HG03280 (cell line): ENCODE data around the gene ARID1B.

ENCODE experiments used
- ATAC-seq: cut with Tn5 transposase; IDR thresholded peaks from one replicate; pipeline ENCODE4 v1.9.1; 2021; ENCODE audit warnings: mild to moderate bottlenecking, moderate library complexity; ENCODE audit not compliant: unreplicated experiment

The ARID1B gene

DNA sequence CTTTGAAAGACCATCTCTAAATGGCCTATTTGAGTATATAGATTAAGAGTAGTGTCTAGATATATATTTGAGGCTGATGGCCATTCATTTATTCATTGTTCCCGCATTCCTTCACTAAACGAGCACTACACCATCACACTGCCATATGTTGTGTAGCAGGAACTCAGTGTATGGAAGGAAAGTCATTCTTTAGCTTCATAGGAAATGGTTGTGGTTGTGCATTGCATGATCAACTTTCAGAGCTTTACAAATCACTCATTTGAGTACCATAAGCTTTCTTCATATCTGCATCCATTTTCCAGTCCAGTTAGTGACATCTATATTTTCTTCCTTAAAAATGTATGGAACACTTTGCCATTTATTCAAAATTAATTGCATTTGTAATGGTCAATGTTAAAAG is 97.9 kb downstream of the ARID1B start:
- no peak for ATAC-seq

- no peak for ATAC-seq
Measured at GRCh38 chr6:156876302-156876701, 99.1 kb downstream of the ARID1B start.

DNA sequence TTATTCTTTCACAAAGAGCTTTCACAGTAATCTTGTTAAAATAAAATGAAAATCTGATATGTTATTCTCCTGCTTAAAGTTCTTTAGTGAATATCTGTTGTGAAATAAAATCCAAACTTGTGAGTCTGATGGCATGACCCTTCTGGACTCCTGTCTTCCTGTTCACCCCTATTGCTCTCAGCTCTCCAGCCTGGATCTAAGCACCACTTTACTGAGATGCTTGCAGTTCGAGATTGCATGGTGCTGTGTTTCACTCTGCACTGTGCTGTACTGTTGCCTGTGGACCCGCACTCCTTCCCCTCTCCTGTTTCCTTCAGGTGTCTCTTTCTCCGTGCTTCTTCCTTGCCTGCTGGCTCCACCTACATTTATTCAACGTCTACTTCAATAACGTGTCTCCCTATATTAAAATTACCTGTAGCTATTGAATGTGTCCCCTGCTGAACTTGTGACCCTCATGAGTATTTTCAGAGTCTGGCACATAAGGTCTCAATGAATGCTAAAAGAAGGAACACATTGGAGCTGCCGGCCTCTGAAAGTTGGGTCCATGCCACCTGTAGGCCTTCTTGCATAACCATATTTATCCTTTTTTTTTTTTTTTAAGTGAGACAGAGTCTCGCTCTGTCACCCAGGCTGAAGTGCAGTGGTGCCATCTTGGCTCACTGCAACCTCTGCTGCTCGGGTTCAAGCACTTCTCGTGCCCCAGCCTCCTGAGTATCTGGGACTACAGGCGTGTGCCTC is 100.1 kb downstream of the ARID1B start:
- no peak for ATAC-seq

DNA sequence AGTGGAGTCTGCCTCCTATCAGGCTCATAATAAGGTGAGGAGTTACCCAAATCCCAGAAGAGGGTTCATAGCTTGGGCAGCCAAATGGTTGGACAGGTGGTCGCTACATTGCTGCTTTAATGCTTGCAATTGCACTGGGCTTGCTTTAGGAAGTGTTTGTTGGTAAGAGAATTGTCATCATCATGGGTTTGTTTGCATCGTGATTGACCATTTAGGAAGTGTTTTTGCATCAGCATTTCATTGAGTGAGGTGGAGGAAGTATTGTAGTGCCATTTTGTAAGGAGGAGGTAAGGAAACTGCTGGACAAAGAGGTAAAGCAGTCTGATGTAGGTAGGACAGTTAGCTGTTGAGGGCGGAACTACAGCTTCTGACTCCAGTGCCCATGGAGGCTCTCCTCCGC is 101.5 kb downstream of the ARID1B start:
- ATAC-seq, result no peak

- ATAC-seq, result no peak
Measured at GRCh38 chr6:156879186-156879585, 102.0 kb downstream of the ARID1B start.

DNA sequence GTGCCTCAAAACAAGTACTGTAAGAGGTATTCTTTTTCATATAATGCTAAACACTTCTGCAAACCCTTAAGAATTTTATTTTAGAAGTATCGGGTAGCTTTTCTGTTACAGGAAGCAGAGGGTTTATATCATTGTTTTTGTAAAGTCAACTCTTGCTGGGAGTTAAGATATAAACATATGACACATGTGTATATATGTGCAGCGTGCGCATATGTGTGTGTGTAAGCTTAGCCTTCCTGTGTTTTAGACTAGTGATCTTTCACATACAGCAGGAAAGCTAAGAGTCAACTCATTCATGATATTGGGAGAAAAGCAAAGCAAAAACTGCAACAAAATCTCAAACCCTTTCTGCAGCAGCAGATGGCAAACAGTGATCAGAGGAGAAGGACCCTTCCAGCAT is 102.4 kb downstream of the ARID1B start:
- ATAC-seq, result no peak

- ATAC-seq, result no peak
Measured at GRCh38 chr6:156880913-156881312, 103.7 kb downstream of the ARID1B start.

GRCh38 chr6:156881687-156882629 is 104.8 kb downstream of the ARID1B start:
- no peak for ATAC-seq

DNA sequence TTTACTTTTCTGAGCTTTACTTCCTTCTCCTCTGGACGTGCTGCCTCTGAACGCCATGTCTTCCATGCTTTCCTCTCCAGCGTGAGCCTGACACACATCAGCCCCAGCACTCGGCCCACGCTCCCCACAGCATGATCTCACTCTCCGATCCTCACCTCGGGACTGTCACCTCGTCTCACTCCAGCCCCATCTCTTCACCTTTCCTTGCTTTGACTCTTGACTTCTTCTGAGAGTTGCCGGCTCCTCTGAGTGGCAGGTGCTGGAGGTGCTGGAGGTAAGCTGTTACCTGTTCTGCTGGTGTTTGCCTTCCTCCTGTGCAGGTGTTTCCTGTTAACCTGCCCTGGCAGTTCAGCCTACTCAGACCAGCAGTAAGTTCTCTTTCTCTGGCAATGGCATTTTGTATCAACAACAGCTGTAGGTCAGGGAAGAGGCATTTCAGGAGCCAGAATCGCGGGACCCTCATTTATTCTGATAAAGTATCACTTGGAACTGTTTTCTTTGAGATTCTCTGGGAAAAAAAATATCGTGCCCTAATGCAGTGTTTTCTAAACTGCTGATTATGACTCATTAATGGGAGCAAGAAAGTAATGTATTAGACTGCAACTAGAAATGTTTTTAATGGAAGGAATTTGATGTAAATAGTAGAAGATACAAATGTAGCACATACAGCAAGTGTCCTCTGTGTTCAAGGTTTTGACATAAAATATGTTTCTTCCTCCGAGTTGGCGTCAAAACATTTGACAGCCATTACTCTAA is 106.5 kb downstream of the ARID1B start:
- no peak for ATAC-seq

DNA sequence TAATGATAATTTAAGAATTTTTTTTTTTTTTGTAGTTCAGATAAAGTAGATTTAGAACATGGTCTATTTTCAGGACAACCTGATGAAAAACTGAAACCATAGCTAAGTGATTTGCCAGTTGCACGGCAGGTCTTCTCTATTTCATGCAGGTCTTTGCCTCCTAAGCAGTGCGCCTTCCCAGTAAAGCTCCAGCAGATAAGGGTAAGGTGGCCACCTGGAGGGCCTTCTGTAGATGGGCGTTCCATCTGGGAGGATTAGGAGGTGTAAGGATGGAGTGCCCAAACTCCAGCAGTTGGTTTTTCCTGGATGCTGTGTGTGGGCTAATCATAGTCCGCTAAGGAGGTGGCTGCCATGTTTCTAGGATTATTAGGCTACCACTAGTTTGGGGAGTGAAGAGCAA is 107.1 kb downstream of the ARID1B start:
- no peak for ATAC-seq

DNA sequence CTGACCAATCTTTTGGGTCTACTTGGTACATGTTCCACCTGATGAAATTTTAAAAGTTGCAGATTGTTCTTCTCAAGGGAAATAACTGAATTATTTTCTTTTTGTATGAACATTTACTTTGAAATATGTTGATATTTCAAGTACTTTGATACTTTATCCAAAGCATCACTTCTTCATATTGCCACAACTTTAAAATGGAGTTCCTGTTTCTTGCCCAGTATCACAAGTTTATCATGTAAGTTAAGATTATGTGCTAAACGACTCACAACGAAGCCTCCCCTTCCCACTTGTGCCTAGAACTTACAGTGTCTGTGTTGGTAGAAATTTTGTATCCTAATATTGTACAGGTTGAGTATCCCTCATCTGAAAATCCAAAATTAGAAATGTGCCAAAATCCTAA is 108.4 kb downstream of the ARID1B start:
- no peak for ATAC-seq

DNA sequence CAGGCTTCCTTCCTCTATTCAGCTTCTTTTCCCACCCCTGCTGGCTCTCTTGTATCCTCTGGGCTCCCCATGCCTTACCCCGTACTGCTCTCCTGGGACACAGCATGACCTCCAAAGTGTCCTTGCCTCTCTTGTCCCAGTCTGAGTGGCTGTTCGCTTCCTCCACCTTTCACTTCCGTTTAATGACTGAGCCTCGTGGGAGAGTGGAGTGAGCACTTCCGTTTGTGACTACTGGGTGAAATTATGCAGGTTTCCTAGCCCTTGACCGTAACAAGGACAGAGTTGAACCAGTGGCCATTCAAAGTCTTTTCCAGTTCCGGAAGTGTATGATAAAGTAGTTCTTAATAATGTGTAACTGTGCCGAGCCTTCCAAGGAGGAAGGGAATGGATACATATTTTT is 109.2 kb downstream of the ARID1B start:
- peak; percentile 55 for ATAC-seq

- ATAC-seq, result no peak
Measured at GRCh38 chr6:156887623-156888269, 110.6 kb downstream of the ARID1B start.

- ATAC-seq, result no peak
Measured at GRCh38 chr6:156889469-156889868, 112.3 kb downstream of the ARID1B start.

DNA sequence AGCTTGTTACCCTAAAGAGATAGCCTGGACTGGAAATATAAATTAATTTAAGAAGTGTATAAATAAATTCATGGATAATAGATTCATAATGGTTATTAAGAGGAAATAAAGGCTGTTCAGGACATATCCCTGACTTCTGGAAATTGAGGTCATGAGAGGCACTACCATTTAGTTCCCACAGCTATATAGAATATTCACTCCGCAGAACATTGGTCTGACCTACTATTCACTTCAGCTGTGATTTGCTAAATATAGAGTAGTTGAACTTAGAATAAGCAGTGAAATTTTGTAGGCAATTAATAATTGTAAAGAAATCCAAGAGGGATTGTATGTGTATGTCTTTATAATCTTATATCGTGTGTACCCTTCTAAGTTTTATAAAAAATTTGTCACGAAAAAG is 112.8 kb downstream of the ARID1B start:
- no peak for ATAC-seq

- ATAC-seq, result no peak
Measured at GRCh38 chr6:156890627-156891314, 113.6 kb downstream of the ARID1B start.

GRCh38 chr6:156897907-156898531 is 120.8 kb downstream of the ARID1B start:
- ATAC-seq, result no peak

- no peak for ATAC-seq
Measured at GRCh38 chr6:156899071-156899470, 121.9 kb downstream of the ARID1B start.

DNA sequence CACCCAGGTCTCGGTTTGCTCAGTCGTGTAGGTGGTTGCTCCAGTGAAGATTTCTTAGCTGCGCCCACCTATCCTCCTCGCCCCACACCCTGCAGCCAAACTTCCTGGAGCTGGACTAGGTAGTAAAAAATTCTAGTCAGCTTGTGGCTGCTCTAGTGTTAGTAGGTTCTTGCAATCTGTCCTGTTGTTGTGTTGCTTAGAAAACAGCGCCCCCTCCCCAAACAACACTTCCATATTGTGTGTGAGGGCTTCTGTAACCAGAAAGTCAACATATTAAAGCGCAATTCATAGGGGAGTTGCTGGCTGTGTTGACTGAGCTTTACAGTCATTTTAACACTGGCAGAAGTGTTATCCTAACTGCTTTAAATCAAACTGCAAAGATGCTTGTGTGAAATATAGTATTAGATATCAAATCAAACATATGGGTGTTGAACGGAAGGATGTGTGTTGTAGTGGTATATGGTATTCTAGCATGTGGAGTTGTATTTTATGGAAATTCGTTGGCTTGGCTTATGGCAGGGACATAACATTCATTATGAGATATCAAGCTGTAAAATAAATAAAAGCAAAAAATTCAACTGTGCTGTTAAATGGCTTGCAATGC is 122.5 kb downstream of the ARID1B start:
- no peak for ATAC-seq
